Panc1 (cell line): ENCODE data around the gene MYO18B. TPM values are rescaled to one million over a fixed set of nuclear protein-coding genes. Genes with fewer than 3 reads are reported as not detected.

Source experiments
- ATAC-seq: fragments of 200-7000 bp; cut with Tn5 transposase; 2 replicates; pipeline ENCODE4 v1.9.1; 2020; ENCODE audit warnings: mild to moderate bottlenecking, moderate library complexity
- BruUV-seq: library from RNA; stranded (reverse); fragments of 400-500 nt; replicated peaks from 2 replicates; lab custom pipeline; 2021; lab: Mats Ljungman, UMichigan
- CTCF ChIA-PET: fragments of 300-600 bp; sonication (Branson Sonifier 250); formaldehyde crosslinking; loops from one replicate; lab custom pipeline; 2022; ENCODE audit warnings: antibody characterized with exemption; lab: Charles Lee
- POLR2A ChIA-PET: fragments of 300-600 bp; sonication (Branson Sonifier 250); formaldehyde crosslinking; loops from one replicate; lab custom pipeline; 2022; ENCODE audit warnings: antibody characterized with exemption; lab: Charles Lee
- DNase-seq: peaks from one replicate; pipeline ENCODE4 v3.0.0-alpha.2; 2010; ENCODE audit warnings: low read depth, low spot score
- H3K27ac ChIP-seq: 2 replicates; pipeline ENCODE4 v1.5.1; 2011; ENCODE audit warnings: mild to moderate bottlenecking, low read length, inconsistent platforms
- H3K27me3 ChIP-seq: fragments of 200-500 bp; sonication (Bioruptor generic); 2 replicates; pipeline ENCODE4 v1.6.0; 2014; ENCODE audit warnings: low read length, inconsistent platforms; ENCODE audit not compliant: control insufficient read depth, insufficient read depth
- H3K36me3 ChIP-seq: fragments of 200-500 bp; sonication (Bioruptor generic); 2 replicates; pipeline ENCODE4 v1.5.1; 2014; ENCODE audit warnings: inconsistent platforms, mild to moderate bottlenecking, low read length, moderate library complexity; ENCODE audit not compliant: control insufficient read depth, insufficient read depth
- H3K4me1 ChIP-seq: 2 replicates; pipeline ENCODE4 v1.5.1; 2011; ENCODE audit warnings: inconsistent platforms, mild to moderate bottlenecking, low read length, moderate library complexity; ENCODE audit not compliant: control insufficient read depth, insufficient read depth
- H3K4me3 ChIP-seq, 2 experiments: 2 replicates each; pipeline ENCODE4 v1.5.1; 2011 to 2012; ENCODE audit warnings: low read depth in 2 of 2, low read length in 2 of 2, mild to moderate bottlenecking in 2 of 2, inconsistent platforms in 1 of 2, moderate library complexity in 1 of 2
- H3K9me3 ChIP-seq: fragments of 200-500 bp; sonication (Bioruptor generic); 2 replicates; pipeline ENCODE4 v1.5.1; 2014; ENCODE audit warnings: low read depth, mild to moderate bottlenecking, inconsistent platforms, low read length, moderate library complexity; ENCODE audit not compliant: control insufficient read depth, insufficient read depth
- CTCF ChIP-seq: fragments of 450-650 bp; IDR thresholded peaks from 2 replicates; pipeline ENCODE4 v1.5.1; 2017; ENCODE audit warnings: mild to moderate bottlenecking
- POLR2AphosphoS5 ChIP-seq: IDR thresholded peaks from 2 replicates; pipeline ENCODE4 v1.6.1; 2012; ENCODE audit warnings: mild to moderate bottlenecking, low read depth, low read length, moderate library complexity
- REST ChIP-seq, 2 experiments: IDR thresholded peaks; 2 replicates each; pipeline ENCODE4 v1.6.1; 2011 to 2012; ENCODE audit warnings: low read depth in 2 of 2, control low read depth in 1 of 2, low read length in 1 of 2, mild to moderate bottlenecking in 1 of 2, moderate library complexity in 1 of 2; ENCODE audit not compliant: insufficient read depth in 1 of 2
- SIN3A ChIP-seq: IDR thresholded peaks from 2 replicates; pipeline ENCODE4 v1.6.1; 2012; ENCODE audit warnings: low read depth, mild to moderate bottlenecking, low read length, moderate library complexity, borderline replicate concordance; ENCODE audit not compliant: insufficient read depth
- TCF7L2 ChIP-seq: IDR thresholded peaks from 2 replicates; pipeline ENCODE4 v1.6.1; 2011; ENCODE audit warnings: mild to moderate bottlenecking, low read depth, low read length, inconsistent platforms
- in situ Hi-C: cut with HindIII; loops from 2 replicates; pipeline ENCODE4 v1.10.0; 2016; ENCODE audit warnings: low sequenced_read_pairs, low pct_unique_long_range_greater_than_20kb
- intact Hi-C: fragments of 100-400 bp; cut with micrococcal nuclease; formaldehyde crosslinking; loops from one replicate; pipeline ENCODE4 v1.10.0; 2022; ENCODE audit not compliant: unreplicated experiment
- total RNA-seq: library from RNA; stranded (reverse); gene quantifications from one replicate; pipeline ENCODE4 v1.2.1, GENCODE V29; 2021; ENCODE audit not compliant: unreplicated experiment

MYO18B gene
- total RNA-seq, 1 experiment from 2014 or later = not detected

GRCh38 chr22:25698461-25698860 is 43.5 kb upstream of the MYO18B start:
- H3K4me3 ChIP-seq = no peak overlapping the region
- BruUV-seq = no TSS peak
- H3K36me3 ChIP-seq = no peaks in the 10 kb centered on the region; the same call in 1 of the 2 replicates
- H3K27me3 ChIP-seq = no peaks in the 10 kb centered on the region
- intact Hi-C loops (no loop called here), in situ Hi-C loops (no loop called here)
- ATAC-seq (no peak), DNase-seq (no peak)
- ChIA-PET POLR2A (no interaction called here), CTCF (no interaction called here)
- no peaks in the 10 kb centered on the region for H3K9me3 ChIP-seq
- no peak for TF ChIP-seq SIN3A
- TF ChIP-seq REST (IDR thresholded peaks at IDR 0.05; ENCODE audit: insufficient read depth in 1 of 2, low read depth in 2 of 2, low read length in 1 of 2) = no peak
- TF ChIP-seq TCF7L2 = no peak
- no peak for TF ChIP-seq CTCF
- TF ChIP-seq POLR2AphosphoS5 = no peak
- H3K4me1 ChIP-seq = no peaks in the 10 kb centered on the region
- no peak overlapping the region for H3K27ac ChIP-seq

DNA sequence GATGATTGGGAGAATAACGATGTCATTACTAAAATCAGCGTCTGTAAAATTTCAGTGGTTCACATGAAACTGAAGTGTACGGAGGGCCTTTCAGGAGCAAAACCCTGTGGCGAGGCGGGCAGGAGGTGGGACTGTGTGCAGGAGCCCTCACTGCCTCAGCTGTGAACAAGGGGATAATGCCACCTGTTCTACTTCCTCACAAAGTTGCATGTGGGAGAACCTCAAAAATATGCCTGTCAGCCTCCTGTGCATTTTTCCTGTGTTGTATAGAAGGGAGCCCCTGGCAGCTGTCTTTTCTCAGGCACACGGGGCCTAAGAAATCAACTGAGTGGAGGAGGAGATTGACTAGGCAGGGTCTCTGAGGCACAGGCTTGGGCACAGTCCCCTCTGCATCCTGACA is 43.0 kb upstream of the MYO18B start:
- no TSS peak for BruUV-seq
- H3K27me3 ChIP-seq = no peaks in the 10 kb centered on the region
- ATAC-seq = no peak
- H3K9me3 ChIP-seq = no peaks in the 10 kb centered on the region
- ChIA-PET CTCF (no interaction called here), POLR2A (no interaction called here)
- H3K4me3 ChIP-seq = no peak overlapping the region
- no peaks in the 10 kb centered on the region for H3K4me1 ChIP-seq
- intact Hi-C loops = no loop called here
- DNase-seq = no peak
- H3K27ac ChIP-seq = no peak overlapping the region
- no peaks in the 10 kb centered on the region; the same call in 1 of the 2 replicates for H3K36me3 ChIP-seq
- in situ Hi-C loops = no loop called here
- TF ChIP-seq SIN3A (no peak), REST (IDR thresholded peaks at IDR 0.05; ENCODE audit: insufficient read depth in 1 of 2, low read depth in 2 of 2, low read length in 1 of 2) (no peak), TCF7L2 (no peak), CTCF (no peak), POLR2AphosphoS5 (no peak)
